KMS-11 (cell line): ENCODE data around the gene SHH.

Experiments
- H2AFZ ChIP-seq: fragments of 200-600 bp; sonication (generic); 2 replicates; pipeline ENCODE4 v1.6.1; 2016; ENCODE audit warnings: antibody characterized with exemption, mixed run types, low read depth
- H3K27ac ChIP-seq: fragments of 200-600 bp; sonication (generic); 2 replicates; pipeline ENCODE4 v1.6.1; 2016; ENCODE audit warnings: mild to moderate bottlenecking, mixed run types
- H3K27me3 ChIP-seq: fragments of 200-600 bp; sonication (generic); 2 replicates; pipeline ENCODE4 v1.6.1; 2017; ENCODE audit warnings: mild to moderate bottlenecking, low read depth, mixed run types, moderate library complexity; ENCODE audit not compliant: insufficient read depth
- H3K36me3 ChIP-seq: fragments of 200-600 bp; sonication (generic); 2 replicates; pipeline ENCODE4 v1.6.1; 2017; ENCODE audit warnings: mild to moderate bottlenecking, mixed run types; ENCODE audit not compliant: insufficient read depth
- H3K4me1 ChIP-seq: fragments of 200-600 bp; sonication (generic); 2 replicates; pipeline ENCODE4 v1.6.1; 2016; ENCODE audit warnings: mild to moderate bottlenecking, low read depth, mixed run types; ENCODE audit not compliant: poor library complexity, severe bottlenecking
- H3K4me2 ChIP-seq: fragments of 200-600 bp; sonication (generic); 2 replicates; pipeline ENCODE4 v1.7.0; 2016; ENCODE audit warnings: mild to moderate bottlenecking, mixed run types
- H3K4me3 ChIP-seq: fragments of 200-600 bp; sonication (generic); IDR thresholded peaks from 2 replicates; pipeline ENCODE4 v1.6.1; 2017; ENCODE audit warnings: low read depth, low read length, mixed read lengths; ENCODE audit not compliant: insufficient read depth
- H3K79me2 ChIP-seq: fragments of 200-600 bp; sonication (generic); 2 replicates; pipeline ENCODE4 v1.6.1; 2016; ENCODE audit warnings: low read depth, mixed run types; ENCODE audit not compliant: insufficient read depth
- H3K9ac ChIP-seq: fragments of 200-600 bp; sonication (generic); 2 replicates; pipeline ENCODE4 v1.6.1; 2016; ENCODE audit warnings: mild to moderate bottlenecking, mixed run types
- H4K20me1 ChIP-seq: fragments of 200-600 bp; sonication (generic); 2 replicates; pipeline ENCODE4 v1.6.1; 2016; ENCODE audit warnings: mild to moderate bottlenecking, mixed run types; ENCODE audit not compliant: insufficient read depth
- TF ChIP-seq, protein P1 (sequence below): fragments of 200-600 bp; sonication (generic); conservative IDR thresholded peaks from 2 replicates; pipeline ENCODE4 v1.6.1; 2017; ENCODE audit warnings: low read depth, mild to moderate bottlenecking, antibody characterized with exemption, low read length, moderate library complexity, mixed read lengths

The SHH gene

GRCh38 chr7:155851892-155852291, 39.6 kb upstream of the SHH start:
- H2AFZ ChIP-seq: no peak overlapping the region
- no peak overlapping the region for H3K27ac ChIP-seq
- no peak overlapping the region for H3K4me2 ChIP-seq
- no peaks in the 10 kb centered on the region for H4K20me1 ChIP-seq
- no peaks in the 10 kb centered on the region; the same call in 1 of the 2 replicates for H3K27me3 ChIP-seq
- H3K79me2 ChIP-seq: no peaks in the 10 kb centered on the region
- no peak overlapping the region for H3K9ac ChIP-seq
- H3K36me3 ChIP-seq: no peaks in the 10 kb centered on the region
- H3K4me1 ChIP-seq: no peaks in the 10 kb centered on the region
- TF ChIP-seq, protein P1, sequence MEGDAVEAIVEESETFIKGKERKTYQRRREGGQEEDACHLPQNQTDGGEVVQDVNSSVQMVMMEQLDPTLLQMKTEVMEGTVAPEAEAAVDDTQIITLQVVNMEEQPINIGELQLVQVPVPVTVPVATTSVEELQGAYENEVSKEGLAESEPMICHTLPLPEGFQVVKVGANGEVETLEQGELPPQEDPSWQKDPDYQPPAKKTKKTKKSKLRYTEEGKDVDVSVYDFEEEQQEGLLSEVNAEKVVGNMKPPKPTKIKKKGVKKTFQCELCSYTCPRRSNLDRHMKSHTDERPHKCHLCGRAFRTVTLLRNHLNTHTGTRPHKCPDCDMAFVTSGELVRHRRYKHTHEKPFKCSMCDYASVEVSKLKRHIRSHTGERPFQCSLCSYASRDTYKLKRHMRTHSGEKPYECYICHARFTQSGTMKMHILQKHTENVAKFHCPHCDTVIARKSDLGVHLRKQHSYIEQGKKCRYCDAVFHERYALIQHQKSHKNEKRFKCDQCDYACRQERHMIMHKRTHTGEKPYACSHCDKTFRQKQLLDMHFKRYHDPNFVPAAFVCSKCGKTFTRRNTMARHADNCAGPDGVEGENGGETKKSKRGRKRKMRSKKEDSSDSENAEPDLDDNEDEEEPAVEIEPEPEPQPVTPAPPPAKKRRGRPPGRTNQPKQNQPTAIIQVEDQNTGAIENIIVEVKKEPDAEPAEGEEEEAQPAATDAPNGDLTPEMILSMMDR: no peak
- H3K4me3 ChIP-seq: no peak overlapping the region

- Histone ChIP-seq H2AFZ (no peak overlapping the region), H3K27me3 (no peaks in the 10 kb centered on the region; the same call in 1 of the 2 replicates)
These were observed 38.8 kb upstream of the SHH start for GRCh38 chr7:155850766-155851678.

DNA sequence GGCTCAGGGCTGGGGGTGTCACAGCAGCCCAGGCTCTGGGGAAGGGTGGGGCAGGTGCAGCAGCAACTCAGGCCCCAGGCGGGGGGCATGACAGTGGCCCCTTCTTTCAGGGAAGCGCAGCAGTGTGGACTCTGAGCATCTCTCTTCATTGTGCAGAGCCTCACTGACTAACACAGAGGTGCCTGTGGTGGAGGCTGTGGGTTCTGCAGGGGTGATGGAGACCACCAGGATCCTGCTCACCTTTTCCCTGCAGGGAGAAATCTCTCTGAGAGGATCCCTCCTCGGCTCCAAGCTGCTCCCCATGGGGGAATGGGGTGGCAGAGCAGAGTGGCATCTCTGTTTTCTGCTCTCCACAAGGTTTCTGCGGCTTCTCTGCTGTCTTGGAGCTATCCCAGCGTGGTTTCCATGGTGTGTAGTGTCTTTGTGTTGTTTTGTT, 37.8 kb upstream of the SHH start:
- Histone ChIP-seq H3K9ac (no peak overlapping the region), H4K20me1 (no peaks in the 10 kb centered on the region), H3K4me1 (no peaks in the 10 kb centered on the region), H3K4me3 (no peak overlapping the region), H3K27ac (no peak overlapping the region), H3K27me3 (no peaks in the 10 kb centered on the region; the same call in 1 of the 2 replicates), H3K79me2 (no peaks in the 10 kb centered on the region), H2AFZ (no peak overlapping the region), H3K36me3 (no peaks in the 10 kb centered on the region), H3K4me2 (no peak overlapping the region)
- TF ChIP-seq, protein P1: no peak

More at GRCh38 chr7:155850766-155851678, 38.8 kb upstream of the SHH start:
- TF ChIP-seq, protein P1: no peak
- Histone ChIP-seq H3K4me1 (no peaks in the 10 kb centered on the region), H4K20me1 (no peaks in the 10 kb centered on the region), H3K4me2 (no peak overlapping the region), H3K9ac (no peak overlapping the region), H3K36me3 (no peaks in the 10 kb centered on the region), H3K27ac (no peak overlapping the region), H3K79me2 (no peaks in the 10 kb centered on the region), H3K4me3 (no peak overlapping the region)

GRCh38 chr7:155848691-155849669, 36.7 kb upstream of the SHH start:
- H3K79me2 ChIP-seq: no peaks in the 10 kb centered on the region
- H3K4me2 ChIP-seq: no peak overlapping the region
- no peaks in the 10 kb centered on the region for H3K4me1 ChIP-seq
- H3K4me3 ChIP-seq: no peak overlapping the region
- TF ChIP-seq, protein P1: no peak
- no peaks in the 10 kb centered on the region; the same call in 1 of the 2 replicates for H3K27me3 ChIP-seq
- H3K9ac ChIP-seq: no peak overlapping the region
- no peak overlapping the region for H3K27ac ChIP-seq
- no peaks in the 10 kb centered on the region for H3K36me3 ChIP-seq
- no peaks in the 10 kb centered on the region for H4K20me1 ChIP-seq
- H2AFZ ChIP-seq: no peak overlapping the region
